SHP77 treated with DMSO at 0.1 percent for 48 hours (cell line): ENCODE data around the gene LRRC37A3.
"Not testable (repeated sequence)": the region's sequence is repeated elsewhere in the genome, so short reads cannot be mapped to it uniquely, and the experiment has no call there.

Experiments used
- DNase-seq: peaks from one replicate; lab custom pipeline; 2025; lab: John Stamatoyannopoulos, UW

LRRC37A3 gene

DNA sequence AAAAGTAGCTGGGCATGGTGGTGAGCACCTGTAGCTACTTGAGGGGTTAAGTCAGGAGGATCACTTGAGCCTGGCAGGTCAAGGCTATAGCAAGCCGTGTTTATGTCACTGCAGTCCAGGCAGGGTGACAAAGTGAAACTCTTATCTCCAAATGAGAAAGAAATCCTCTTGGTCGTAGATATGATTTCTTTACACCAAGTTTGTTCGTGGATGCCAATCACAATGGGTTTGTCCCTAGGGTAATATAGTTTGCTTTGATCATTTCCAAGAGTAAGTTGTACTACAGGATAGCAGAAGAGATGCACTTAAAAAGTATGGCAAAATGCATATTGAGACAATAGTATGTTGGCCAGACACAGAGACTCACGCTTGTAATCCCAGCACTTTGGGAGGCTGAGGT, 6.0 kb upstream of the LRRC37A3 start:
- not testable (repeated sequence) for DNase-seq

DNA sequence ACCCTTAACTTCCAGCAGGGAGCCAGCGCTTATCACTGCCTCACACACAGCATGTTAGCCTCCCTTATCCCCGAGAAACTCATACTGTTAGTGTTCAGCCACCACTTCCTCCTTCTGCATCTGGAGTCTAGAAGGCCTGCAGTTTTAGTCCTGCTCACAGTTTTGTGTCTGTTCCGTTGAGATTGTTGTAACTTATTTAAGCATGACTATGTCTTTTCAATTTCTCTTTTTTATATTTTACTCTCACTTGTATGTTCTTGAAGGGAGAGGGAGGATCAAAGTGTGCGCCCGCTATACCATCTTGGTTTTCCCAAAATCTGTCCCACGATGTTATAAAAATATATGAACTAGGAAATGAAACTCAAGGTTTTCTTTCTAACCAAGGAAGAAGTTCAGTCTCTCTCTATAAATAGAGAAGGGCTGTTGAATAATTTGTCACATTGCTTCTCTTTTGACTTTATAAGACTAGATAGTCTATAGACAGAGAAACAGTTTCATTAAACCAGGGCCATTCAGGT, 3.8 kb upstream of the LRRC37A3 start:
- DNase-seq = not testable (repeated sequence)

DNA sequence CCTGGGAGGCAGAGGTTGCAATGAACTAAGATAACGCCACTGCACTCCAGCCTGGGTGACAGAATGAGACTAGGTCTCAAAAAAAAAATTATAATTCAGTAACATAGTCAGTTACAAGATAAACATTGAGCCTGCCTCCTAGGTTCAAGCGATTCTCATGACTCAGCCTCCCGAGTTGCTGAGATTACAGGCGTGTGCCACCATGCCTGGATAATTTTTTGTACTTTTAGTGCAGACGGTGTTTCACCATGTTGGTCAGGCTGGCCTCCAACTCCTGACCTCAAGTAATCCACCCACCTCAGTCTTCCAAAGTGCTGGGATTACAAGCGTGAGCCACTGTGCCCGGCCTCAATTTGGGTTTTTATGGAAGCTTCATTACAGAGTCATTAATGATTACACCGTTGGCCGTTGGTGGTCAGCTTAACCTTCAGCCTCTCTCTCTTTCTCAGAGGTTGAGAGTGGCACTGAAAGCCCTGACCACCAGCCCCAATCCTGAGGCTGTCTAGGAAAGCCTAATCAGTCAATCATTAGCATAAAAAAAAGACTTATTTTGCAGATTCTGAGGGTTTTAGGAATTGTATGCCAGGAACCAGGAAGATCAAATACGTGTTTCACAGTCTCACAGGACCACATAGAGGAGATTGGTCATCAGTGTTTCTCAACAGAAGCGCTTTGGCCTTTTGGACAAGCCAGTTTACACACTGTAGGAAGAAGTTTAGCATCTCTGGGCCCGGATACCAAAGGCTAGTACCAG, 1.3 kb upstream of the LRRC37A3 start:
- no peak for DNase-seq

DNA sequence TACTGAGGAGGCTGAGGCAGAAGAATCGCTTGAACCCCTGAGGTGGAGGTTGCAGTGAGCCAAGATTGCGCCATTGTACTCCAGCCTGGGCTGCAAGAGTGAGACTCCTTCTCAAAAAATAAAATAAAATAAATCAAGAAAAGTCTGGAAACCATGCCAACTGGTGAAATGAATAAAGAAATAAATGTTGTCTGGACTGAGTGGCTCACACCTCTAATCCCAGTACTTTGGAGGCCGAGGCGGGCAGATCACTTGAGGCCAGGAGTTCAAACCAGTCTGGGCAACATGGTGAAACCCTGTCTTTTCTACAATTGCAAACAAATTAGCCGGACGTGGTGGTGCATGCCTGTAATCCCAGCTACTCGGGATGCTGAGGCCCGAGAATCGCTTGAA, 744 bp upstream of the LRRC37A3 start:
- DNase-seq = no peak

DNA sequence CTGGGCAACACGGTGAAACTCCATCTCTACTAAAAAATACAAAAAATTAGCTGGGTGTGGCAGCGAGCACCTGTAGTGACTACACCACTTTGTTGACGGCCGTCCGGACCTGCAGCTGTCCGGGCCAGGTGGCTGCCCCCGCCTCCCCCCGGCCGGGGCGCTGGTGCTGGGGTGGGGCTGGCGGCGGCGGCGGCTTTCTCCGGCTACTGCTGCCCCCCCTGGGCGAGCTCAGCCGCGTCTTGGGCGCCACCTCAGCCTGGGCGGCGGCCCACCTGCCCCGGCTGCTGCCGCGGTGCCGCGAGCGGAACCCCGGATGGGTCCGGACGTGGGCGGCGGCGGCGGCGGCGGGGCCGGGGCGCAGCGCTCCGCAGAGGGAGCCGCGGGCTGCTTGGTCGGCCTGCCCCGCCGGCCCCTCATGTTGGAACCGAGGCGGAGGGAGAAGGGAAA, 413 bp downstream of the LRRC37A3 start:
- DNase-seq = not testable (repeated sequence)

DNA sequence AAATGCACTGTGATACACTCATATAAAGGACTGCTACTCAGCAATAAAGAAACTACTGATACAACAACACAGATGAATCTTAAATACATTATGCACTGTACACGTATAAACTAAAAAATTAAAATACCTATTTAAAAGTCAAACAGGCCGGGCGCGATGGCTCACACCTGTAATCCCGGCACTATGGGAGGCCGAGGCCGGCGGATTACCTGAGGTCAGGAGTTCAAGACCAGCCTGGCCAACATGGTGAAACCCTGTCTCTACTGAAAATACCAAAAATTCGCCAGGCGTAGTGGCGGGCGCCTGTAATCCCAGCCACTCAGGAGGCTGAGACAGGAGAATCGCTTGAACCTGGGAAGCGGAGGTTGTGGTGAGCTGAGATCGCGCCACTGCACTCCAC, 1.7 kb downstream of the LRRC37A3 start:
- not testable (repeated sequence) for DNase-seq

DNA sequence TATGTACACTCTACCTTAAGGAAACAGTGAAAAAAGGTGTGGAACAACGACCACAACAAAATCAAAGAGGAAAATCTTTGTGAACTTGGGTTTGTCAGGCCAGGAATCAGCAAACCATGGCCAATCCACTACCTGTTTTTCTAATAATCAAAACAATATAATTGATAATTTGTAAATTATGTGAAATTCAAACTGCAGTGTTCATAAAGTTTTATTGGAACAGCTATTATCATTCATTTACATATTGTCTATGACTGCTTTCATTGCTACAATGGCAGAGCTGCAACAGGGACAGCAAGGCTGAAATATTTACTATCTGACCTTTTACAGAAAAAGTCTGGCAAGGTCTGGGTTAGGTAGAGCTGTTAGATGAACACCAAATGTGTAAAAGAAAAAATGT, 4.0 kb downstream of the LRRC37A3 start:
- not testable (repeated sequence) for DNase-seq

DNA sequence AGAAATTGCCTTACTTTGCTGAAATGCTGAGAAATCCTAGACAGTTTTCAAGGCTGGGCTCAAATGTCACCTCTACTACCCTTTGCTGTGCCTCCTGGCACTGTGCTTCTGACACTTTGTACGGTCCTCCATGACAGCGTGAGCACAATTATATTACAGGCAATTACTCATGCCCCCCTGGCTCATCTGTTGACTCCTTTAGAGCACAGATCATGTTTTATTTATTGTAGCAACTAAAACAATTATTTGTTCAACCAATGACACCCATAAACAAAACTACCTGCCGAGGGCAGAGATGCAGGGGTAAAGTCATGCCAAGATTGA, 9.1 kb downstream of the LRRC37A3 start:
- DNase-seq = not testable (repeated sequence)

DNA sequence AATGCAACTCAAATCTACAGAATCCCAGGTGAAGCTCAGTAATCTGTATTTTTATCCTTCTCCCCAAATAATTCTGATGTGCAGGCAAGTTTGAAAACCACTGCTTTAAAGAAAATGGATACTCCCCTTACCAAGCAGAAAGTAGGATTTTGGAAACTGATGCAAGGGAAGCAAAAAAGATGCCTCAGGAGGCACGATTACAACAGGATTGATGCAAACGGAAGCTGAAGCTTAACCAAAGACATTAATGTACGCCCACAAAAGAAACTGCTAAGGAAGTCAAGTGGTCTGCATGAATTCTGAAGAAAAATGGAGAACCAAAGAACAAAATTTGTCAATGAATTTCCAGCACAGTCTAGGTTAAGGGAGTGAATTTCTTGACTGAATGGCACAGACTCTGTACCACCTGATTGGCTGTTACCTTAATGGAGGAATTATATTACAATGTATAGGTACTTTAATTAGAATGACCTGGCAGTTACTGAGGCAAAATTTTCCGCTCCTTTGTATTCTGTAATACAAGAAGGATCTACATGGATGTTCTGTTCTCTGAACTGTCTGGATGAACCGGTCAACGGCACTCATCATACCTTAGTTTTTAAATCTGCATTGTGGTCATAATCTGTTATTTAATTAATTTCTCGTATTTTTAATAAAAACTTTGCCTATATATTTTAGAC, 9.6 kb downstream of the LRRC37A3 start:
- DNase-seq = not testable (repeated sequence)

DNA sequence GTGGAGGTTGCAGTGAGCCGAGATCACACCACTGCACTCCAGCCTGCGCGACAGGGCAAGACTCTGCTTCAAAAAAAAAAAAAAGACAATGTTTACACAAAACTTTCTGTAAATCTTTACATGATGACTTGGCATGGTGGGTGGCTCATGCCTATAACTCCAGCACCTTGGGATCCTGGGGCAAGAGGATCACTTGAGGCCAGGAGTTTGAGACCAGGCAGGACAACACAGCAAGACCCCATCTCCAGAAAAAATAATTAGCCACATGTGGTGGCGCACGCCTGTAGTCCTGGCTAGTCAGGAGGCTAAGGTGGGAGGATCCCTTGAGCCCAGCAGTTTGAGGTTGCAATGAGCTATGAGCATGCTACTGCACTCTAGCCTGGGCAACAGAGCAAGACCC, 15.2 kb downstream of the LRRC37A3 start:
- not testable (repeated sequence) for DNase-seq

DNA sequence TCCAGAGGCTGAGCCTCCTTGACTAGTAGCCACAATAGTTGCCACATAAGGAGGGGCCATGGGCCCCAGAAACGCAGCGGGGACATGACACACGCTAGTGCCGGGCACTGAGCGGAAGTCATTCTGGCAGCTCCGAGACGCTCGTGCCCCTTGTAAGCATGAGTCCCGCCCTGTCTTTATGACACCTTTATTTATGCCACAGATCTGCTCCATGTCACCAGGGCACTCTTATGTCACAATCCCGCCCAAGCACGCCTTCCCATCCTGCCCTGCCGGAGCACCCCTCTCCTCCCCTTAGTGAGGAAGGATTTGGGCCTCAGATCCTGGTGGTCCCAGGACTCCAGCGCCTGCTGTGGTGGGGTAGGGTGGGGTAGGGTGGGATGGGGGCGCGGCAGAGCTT, 22.1 kb downstream of the LRRC37A3 start:
- not testable (repeated sequence) for DNase-seq

DNA sequence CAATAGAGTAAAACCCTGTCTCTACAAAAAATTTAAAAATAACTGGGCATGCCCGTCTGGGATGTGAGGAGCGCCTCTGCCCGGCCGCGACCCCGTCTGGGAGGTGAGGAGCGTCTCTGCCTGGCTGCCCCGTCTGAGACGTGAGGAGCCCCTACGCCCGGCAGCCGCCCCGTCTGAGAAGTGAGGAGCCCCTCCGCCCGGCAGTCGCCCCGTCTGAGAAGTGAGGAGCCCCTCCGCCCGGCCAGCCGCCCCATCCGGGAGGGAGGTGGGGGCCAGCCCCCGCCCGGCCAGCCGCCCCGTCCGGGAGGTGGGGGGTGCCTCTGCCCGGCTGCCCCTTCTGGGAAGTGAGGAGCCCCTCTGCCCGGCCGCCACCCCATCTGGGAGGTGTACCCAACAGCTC, 45.1 kb downstream of the LRRC37A3 start:
- not testable (repeated sequence) for DNase-seq

DNA sequence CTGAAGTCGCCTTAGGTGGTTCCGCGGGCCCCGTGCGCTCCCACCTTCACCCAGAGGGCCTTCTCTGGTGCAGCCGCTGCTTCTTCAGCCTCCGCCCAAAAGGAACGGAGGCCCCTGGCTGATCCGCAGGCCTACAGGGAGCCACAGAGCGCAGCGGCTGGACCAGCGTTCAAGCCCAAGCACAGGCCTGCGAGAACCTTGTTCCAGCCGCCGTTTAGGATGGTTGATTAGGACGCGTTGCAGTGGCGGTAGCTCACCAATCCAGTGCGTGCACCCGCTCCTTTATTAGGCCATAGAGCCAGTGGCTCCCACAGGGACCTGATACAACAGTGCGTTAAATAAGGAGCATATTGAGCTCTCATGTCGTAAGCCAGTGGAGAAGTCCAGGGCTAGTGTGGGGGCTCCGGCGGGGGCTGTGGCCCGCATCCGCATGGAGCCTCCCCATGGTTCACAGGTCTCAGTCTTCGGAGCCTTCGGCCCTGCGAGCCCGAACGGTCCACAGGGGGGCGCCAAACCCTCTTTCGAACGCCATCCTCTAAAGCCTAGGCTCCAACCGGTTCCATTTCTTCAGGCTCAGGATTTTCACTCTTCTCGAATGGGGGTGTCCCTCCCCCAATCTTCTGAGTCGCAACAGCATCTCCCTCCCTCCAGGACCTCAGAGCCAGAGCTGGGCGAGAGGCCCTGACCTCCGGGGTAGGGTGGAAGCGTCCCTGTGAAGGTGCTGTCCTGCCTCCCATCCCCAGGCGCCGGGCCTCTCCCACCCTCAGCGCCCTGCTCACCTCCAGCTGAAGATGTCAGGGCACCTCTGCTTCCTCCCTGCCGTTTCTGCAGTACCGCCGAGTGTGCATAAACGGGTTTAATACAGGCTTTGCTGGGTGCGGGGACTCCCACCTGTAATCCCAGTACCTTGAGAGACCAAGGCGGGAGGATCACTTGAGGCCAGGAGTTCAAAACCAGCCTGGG, 71.5 kb downstream of the LRRC37A3 start:
- not testable (repeated sequence) for DNase-seq

DNA sequence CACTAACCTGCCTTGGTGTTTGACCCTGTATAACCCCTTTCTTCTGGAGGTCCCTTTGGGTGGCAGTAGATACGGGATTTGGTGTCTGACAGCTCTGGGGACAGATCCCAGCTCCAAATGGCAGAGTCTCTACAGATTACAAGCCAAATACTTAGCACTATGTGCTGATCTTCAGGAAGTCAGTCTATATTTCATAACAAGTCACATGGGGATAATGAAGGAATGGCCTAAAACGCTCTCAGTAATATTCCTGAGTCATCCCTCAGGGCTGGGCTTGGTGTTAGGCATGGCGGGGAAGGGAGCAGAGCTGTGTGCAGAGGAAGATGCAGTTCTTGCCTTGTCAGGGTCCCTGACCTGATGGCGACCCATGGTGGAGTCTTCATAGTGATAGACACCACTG, 72.4 kb downstream of the LRRC37A3 start:
- not testable (repeated sequence) for DNase-seq

DNA sequence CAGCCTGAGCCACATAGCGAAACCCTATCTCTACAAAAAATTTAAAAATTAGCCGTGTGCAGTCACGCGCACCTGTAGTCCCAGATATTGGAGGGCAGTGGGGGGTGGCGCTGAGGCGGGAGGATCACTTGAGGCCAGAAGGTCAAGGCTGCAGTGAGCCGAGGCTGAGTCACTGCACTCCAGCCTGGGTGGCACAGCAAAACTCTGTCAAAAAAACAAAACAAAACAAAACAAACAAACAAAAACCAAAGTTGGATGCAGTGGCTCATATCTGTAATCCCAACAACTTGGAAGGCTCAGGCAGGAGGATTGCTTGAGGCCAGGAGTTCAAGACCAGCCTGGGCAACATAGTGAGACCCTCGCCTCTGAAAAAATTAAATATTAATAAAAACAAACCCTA, 75.4 kb downstream of the LRRC37A3 start:
- not testable (repeated sequence) for DNase-seq

DNA sequence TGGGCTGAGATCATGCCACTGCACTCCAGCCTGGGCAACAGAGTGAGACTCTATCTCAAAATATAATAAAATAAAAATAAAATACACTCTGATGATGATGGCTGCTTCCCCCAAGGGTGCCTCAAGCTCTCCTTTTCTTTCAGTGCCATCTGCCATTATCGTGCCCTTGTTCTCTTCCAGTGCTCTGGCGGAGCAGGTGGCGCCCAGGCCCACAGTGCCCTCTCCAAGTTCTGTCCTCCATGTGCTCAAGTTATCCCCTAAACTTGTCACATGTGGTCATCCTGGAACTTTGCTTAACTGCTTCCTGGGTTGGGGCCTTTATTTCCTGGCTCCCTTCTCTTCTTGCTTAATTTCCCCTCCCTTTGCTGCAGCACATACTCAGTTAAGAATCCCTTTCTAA, 76.4 kb downstream of the LRRC37A3 start:
- DNase-seq = not testable (repeated sequence)

DNA sequence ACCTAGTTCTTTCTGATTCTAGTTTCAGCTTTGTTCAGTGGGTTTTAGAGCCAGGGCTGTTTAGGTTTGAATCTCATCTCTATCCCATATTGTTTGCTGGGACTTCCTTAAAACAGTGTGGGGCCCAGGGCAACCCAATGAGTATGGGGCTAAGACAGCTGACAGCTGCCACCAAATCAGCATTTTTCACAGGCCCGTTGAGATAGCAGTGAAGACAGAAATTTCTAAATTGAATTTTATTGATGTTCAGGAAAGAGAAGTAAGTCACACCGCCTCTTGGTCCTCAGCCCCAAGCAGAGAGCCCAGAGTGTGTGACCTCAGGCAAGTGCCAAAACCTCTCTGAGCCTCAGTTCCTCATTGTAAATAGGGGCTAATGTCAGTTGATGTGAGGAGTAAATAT, 78.3 kb downstream of the LRRC37A3 start:
- not testable (repeated sequence) for DNase-seq

DNA sequence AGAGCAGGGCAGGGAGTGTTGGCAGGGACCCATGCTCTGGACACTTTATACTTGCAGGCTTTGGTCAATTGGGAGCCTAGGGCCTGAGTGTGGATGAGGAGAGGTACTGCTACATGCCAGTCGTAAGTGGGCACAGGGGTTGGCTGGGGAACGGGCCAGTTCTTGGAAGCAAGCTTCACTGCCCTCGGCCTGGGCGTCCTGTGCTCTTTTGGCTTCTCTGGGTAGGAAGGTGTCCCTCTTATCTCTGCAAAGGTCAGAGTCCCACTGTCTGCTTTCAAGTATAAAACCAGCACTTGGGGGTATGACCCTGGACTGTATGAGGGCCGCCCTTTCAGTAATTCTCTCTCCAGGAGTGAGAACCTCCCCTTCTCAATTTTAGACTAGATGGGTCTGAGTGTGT, 80.8 kb downstream of the LRRC37A3 start:
- DNase-seq = not testable (repeated sequence)

DNA sequence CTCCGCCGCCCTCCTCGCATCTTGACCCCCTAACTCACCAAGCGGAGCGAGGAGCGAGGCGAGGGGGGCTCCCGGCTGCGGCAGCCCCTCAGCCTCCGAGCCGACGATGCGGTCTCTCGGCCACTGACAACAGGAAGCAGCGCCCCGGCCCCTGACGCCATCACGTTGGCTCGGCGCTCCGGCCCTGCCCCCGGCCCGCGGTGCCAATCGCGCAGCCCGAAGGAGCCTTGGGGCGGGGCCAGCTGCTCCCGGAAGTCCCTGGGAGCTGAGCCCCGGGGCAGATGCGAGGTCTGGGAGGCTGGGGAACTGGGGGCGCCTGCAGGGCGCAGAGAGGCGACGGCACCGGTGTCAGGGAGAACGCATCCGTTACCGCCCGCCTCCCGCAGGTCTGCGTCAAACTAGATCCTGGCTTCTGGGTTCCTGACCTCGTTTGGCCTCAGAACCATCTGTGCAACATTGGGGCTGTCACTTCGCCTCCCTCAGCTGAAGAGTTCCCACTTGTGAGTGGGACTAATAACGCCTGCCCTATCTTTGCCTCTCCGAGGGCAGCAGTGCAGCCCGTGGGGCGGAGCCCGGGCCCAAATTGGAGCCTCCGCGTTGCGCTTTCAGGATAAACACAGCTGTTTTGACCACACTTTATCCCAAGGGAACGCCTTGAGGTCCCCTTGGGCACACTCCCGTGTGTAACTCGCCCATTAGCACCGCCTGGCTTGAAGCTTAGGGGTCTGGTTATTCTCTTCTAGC, 82.1 kb downstream of the LRRC37A3 start:
- not testable (repeated sequence) for DNase-seq

DNA sequence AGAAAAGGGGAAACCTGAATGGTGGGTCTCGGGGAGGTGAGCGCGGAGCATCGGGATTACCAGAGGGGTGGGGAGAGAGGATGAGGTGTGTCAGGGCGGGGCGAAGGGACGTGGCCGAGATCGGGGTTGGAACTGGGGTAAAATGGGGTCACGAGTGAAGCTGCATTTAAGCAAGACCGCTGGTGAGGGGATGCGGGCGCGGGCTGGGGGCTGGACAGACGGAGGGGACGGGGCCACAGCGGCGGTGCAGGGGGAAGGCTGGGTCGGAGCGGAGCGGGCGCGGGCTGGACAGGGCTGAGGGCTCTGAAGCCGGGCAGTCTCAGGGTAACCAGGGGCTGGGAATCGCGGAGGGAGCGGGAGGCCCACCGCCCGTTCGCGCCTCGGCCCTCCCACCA, 82.7 kb downstream of the LRRC37A3 start:
- not testable (repeated sequence) for DNase-seq

DNA sequence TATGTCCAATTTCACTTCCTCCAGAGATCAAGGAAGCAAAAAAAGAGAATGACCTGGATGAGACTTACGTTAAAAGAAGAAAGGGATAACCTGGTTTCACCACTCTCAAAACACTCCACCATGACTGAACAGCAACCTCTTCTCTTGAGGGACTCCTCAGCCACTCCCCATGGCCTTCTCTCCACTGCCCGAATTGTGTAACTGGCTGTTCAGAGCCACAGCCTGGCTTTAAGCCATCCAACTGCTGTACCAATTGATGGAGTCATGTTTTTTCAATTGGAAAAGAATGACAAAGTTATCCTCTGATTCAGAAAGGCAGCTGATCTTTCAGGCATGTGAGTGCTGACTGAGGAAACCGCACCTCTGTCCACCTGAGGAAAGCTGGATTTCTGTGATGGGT, 85.2 kb downstream of the LRRC37A3 start:
- not testable (repeated sequence) for DNase-seq
